Astrocyte of the spinal cord (primary cell): ENCODE results near the gene C6orf89.

ENCODE experiments used
- DNase-seq: peaks from one replicate; pipeline ENCODE4 v3.0.0; 2011; ENCODE audit warnings: low read depth, low spot score
- H3K4me3 ChIP-seq: 2 replicates; pipeline ENCODE4 v1.5.1; 2011; ENCODE audit warnings: low read depth, mild to moderate bottlenecking, low read length, moderate library complexity
- in situ Hi-C: cut with HindIII; loops from 2 replicates; pipeline ENCODE4 v1.10.0; 2017; ENCODE audit warnings: low sequenced_read_pairs
- TF ChIP-seq, protein P1 (sequence below): IDR thresholded peaks from 2 replicates; pipeline ENCODE4 v1.5.1; 2012; ENCODE audit warnings: low read depth, mild to moderate bottlenecking, low read length, inconsistent platforms

Gene C6orf89

DNA sequence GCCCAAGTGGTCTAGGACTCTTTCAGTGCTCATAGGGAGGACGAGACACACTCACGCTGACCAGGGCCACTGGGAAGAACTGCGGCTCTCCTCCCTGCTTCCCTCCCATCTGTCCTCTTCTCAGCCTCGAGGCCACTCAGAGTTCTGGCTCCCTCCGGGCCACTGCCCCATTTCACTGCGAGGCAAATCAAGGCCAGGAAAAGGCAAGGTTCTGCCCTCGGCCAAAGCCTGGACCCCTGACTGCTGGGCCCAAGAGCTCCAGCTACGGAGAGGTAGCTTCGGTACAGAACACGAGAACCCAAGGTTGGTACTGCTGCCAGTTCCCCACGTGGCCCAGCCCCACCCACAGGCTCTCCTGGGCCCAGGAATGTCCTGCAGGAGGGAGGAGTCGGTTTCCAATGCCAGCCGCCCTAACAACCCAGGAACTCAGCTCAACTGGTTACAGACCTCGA lies 83.5 kb downstream of the C6orf89 start:
- H3K4me3 ChIP-seq = no peak overlapping the region
- no peak for DNase-seq

DNA sequence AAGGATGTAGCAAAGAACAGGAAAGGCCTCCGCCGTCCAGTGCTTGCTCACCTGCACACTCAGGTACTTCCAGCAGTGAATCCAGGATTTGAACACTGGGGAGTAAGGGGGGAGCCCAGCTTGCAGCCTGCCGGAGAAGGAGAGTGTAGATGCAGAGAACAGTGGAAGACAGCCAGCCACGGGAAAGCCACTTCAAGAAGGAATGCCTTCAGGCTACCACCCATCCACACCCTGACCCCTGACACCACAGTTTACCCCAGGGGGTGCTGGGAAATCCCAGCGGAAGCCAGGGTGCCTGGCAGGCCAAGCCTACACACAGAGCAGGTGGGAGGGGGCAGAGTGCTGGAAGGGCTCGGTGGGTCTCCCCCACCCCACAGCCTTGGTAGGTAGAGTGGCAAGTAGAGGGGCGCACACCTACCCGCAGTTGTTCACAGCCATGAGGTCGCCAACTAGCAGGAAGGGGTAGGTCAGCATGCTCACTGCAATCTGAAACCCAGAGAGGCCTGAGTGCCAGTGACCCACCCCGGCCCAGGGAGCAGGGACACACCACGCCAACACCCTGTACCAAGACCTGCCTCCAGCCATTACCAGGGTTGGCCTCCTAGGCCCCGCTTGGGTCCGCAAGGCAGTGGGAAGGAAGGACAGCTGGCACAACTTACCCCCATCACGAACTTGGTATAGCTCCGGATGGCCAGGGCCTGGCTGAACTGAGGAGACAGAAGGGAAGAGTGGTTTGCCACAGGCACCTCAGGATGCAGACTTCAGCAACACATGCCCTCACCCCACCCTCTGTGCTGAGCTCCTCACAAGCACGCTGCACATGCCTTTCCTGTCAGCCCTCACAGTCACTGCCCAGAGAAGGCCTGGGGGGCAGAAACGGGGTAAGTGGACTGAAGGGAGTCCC lies 84.5 kb downstream of the C6orf89 start:
- DNase-seq = no peak
- no peak overlapping the region for H3K4me3 ChIP-seq
- TF ChIP-seq, protein P1, sequence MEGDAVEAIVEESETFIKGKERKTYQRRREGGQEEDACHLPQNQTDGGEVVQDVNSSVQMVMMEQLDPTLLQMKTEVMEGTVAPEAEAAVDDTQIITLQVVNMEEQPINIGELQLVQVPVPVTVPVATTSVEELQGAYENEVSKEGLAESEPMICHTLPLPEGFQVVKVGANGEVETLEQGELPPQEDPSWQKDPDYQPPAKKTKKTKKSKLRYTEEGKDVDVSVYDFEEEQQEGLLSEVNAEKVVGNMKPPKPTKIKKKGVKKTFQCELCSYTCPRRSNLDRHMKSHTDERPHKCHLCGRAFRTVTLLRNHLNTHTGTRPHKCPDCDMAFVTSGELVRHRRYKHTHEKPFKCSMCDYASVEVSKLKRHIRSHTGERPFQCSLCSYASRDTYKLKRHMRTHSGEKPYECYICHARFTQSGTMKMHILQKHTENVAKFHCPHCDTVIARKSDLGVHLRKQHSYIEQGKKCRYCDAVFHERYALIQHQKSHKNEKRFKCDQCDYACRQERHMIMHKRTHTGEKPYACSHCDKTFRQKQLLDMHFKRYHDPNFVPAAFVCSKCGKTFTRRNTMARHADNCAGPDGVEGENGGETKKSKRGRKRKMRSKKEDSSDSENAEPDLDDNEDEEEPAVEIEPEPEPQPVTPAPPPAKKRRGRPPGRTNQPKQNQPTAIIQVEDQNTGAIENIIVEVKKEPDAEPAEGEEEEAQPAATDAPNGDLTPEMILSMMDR = no peak
- in situ Hi-C loops = no loop called here

More for the DNA sequence above, 83.5 kb downstream of the C6orf89 start:
- in situ Hi-C loops = no loop called here
- TF ChIP-seq, protein P1 = no peak

DNA sequence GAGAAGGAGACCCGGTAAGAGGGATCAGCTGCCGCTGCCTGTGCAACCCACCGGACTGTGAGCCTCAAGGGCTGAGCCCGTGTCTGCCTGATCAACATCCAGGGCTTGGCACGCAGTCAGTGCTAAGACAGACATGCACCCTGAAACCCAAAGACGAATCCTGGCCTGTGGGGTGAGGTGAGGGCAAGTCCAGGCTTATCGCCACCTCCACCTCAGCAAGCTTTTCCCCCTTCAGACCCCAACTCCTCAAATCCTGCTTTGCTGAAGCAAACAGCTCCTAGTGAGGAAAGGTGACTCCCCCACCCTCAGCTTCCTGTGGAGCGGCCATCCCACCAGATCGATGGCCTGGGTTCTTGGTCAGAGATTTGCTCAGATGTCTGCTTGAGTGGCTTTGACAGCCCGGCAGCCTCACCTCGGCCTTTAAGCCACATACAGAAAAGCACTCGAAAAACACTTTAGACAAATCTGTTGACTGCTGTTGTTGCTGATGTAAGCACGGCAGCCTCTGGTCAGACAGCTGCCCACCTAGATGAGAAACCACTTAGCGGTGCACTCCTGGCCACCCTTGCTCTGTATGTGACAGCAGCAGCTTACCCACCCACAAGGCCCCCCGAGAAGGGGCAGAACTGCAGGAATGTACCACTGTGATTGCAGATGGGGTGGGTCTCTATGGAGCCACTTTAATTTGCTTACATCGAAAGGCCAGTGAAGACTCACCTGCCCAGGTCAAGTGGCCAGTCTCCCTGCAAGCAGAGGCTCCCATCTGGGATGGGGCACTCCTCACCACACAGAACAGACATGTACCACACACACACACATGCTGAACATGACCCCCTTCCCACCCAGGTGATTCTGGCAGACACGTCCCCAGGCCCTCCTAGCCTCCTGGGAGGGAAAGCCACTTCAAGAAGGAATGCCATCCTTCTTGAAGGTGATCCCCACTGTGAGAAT lies 85.4 kb downstream of the C6orf89 start:
- in situ Hi-C loops = no loop called here
- TF ChIP-seq, protein P1 = no peak

DNA sequence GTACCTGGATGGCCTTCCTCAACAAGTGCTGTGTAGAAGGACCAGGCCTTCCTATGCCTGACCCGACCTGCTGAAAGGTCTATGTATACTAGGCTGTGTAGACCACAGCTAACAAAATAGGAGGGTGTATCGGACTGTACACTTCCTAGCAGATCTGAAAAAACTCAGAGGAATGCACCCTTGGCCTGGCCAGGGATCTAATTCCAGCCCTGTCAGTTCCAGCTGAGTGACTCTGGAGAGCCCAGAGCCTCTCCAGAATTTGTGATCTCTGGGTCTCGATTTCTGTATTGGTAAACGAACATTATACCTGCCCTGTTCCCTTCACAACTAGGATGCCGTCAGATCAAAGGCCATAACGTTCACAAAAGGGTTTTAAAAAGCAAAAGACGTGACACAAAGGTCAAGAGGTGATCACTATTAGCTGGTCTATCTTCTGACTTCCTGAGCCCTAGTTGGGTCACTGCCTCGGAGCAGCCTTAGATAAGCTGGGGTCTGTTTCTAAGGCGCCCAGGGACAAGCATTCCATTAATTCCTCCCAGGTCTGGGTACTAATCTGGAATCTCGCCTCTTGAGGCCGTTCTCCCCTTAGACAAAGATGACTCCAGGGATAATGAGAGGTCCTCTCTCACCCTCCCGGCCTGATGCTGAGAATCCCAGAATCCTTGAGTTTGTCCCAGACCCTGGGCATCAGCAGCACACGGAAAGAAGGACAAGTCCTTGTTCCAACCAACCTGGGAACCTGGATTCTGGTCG lies 86.3 kb downstream of the C6orf89 start:
- TF ChIP-seq, protein P1 = no peak
- H3K4me3 ChIP-seq = no peak overlapping the region
- in situ Hi-C loops = no loop called here
- DNase-seq = no peak

More for the DNA sequence above, 85.4 kb downstream of the C6orf89 start:
- no peak for DNase-seq
- H3K4me3 ChIP-seq = no peak overlapping the region

GRCh38 chr6:36973190-36973589 lies 87.4 kb downstream of the C6orf89 start:
- TF ChIP-seq, protein P1 = no peak
- in situ Hi-C loops = no loop called here
- no peak overlapping the region for H3K4me3 ChIP-seq
- DNase-seq = no peak

DNA sequence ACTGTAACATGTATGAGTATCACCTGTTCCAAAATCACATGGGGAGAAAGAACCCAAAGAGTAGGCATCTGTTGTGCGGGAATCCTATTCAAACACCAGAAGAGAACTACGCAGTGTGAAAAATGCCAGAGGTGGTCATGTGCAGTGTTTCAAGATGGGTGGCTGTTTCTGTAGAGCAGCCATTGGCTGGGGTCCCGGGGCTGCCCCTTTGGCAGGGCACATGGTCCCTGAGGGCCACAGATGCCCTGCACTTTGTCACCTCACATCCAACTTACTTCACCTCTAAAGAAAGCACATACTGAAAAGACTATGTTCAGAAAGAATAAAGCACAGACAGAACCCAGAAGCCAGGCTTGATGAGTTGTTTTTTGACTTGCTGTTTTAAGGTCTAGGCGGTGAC lies 87.9 kb downstream of the C6orf89 start:
- H3K4me3 ChIP-seq = no peak overlapping the region
- DNase-seq = no peak
- in situ Hi-C loops = no loop called here
- TF ChIP-seq, protein P1 = no peak
